Mucosa of descending colon (tissue), 3 donors: ENCODE data around the gene RAB4A. TPM values are rescaled to one million over a fixed set of nuclear protein-coding genes. Genes with fewer than 3 reads are reported as not detected.
A peak's percentile ranks its signal among the peaks of the same experiment; 100 is the strongest.

Source experiments
- ATAC-seq: fragments of 200-7000 bp; cut with Tn5 transposase; one replicate; pipeline ENCODE4 v1.9.1; 2020; ENCODE audit warnings: mild to moderate bottlenecking, moderate library complexity
- DNase-seq, 3 donors: peaks; one replicate each; pipeline ENCODE4 v3.0.0-alpha.2; 2020
- H3K36me3 ChIP-seq: fragments of 200-600 bp; one replicate; pipeline ENCODE4 v1.8.0; 2021; ENCODE audit warnings: low read depth, mild to moderate bottlenecking
- H3K4me1 ChIP-seq: fragments of 200-600 bp; one replicate; pipeline ENCODE4 v1.8.0; 2021; ENCODE audit warnings: low read depth, mild to moderate bottlenecking
- H3K4me3 ChIP-seq: fragments of 200-600 bp; one replicate; pipeline ENCODE4 v1.8.0; 2021; ENCODE audit warnings: mild to moderate bottlenecking
- H3K9me3 ChIP-seq: fragments of 200-600 bp; one replicate; pipeline ENCODE4 v1.8.0; 2021; ENCODE audit warnings: mild to moderate bottlenecking
- CTCF ChIP-seq: fragments of 200-600 bp; IDR thresholded peaks from one replicate; pipeline ENCODE4 v1.8.0; 2022; ENCODE audit warnings: antibody characterized with exemption, mild to moderate bottlenecking
- intact Hi-C, 2 donors: fragments of 100-400 bp; cut with DNase I in 1 of 2; cut with micrococcal nuclease in 1 of 2; formaldehyde crosslinking; loops; one replicate each; pipeline versions ENCODE4 v1.11.0 to v1.11.1; 2022; cut with DNase I, micrococcal nuclease
- total RNA-seq, 3 donors: library from RNA; stranded (reverse); fragmentation: NEBNext Ultra II Directional in 2 of 3; extraction: Animal tissue kit (Norgen Biotek cat#: 25700) in 2 of 3; gene quantifications; one replicate each; pipeline versions ENCODE4 v1.2.1 to v1.2.4, GENCODE V29; 2021 to 2023
- donor health status: DM: no; HTN: no; CAD: no; lungs with moderate emphysema.
- donor health status: DM: no; HTN: no; CAD: no.
- donor health status: DM: no; HTN: yes; CAD: no.

Gene RAB4A
- total RNA-seq, 3 donors from 2014 or later: 84.3 to 94.6 (median 88.0) TPM

GRCh38 chr1:229296541-229296941 is 25.6 kb downstream of the RAB4A start:
- Histone ChIP-seq H3K4me1 (no peaks in the 10 kb centered on the region), H3K36me3 (no peaks in the 10 kb centered on the region), H3K4me3 (no peak overlapping the region), H3K9me3 (no peaks in the 10 kb centered on the region)
- intact Hi-C loops: no loop called here
- no peak for TF ChIP-seq CTCF
- no peak for DNase-seq
- ATAC-seq: no peak

DNA sequence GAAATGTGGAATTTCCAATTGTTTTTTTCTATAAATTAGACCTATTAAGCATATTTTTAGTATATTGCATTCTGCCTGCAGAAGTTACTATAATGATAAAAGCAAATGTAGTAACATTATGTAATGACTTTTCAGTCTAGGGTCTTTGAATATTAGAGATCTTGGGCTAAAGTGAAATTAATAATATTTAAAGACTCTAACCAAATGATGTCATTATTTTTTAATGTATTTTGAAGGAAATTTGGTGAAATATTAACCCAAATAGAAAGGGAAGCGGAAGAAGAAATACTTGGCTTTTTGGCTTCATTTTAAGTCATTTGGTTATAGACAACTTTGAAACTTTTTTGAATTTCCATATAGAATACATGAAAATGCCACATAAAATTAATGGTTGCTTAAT is 26.8 kb downstream of the RAB4A start:
- Histone ChIP-seq H3K4me3 (no peak overlapping the region), H3K4me1 (no peaks in the 10 kb centered on the region), H3K9me3 (no peaks in the 10 kb centered on the region), H3K36me3 (no peaks in the 10 kb centered on the region)
- ATAC-seq: no peak
- TF ChIP-seq CTCF: no peak
- intact Hi-C loops: no loop called here
- DNase-seq: no peak

DNA sequence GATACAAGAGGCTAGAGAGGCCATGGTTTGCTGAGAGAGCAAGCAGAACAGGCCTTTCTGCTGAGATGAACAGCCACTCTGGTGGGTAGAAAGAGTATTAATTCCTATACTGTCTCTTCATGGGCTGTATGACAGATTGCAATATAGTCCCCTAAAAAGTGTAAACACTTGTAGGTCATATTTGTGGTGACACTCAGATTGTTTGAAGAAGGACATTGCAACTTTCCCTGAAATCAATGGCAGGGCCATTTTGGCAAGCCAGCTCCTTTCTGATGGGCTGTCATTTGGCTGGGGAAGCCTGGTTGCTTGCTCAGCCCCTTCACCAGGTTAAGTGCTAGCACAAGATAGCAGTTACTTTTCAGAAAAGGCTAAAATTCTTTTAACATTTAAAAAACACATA is 27.5 kb downstream of the RAB4A start:
- intact Hi-C loops: no loop called here
- no peaks in the 10 kb centered on the region for H3K4me1 ChIP-seq
- no peak for TF ChIP-seq CTCF
- H3K36me3 ChIP-seq: no peaks in the 10 kb centered on the region
- DNase-seq (no peak), ATAC-seq (no peak)
- no peak overlapping the region for H3K4me3 ChIP-seq
- H3K9me3 ChIP-seq: no peaks in the 10 kb centered on the region

GRCh38 chr1:229298887-229299503 is 28.1 kb downstream of the RAB4A start:
- TF ChIP-seq CTCF: no peak
- Histone ChIP-seq H3K9me3 (no peaks in the 10 kb centered on the region), H3K4me3 (no peak overlapping the region), H3K36me3 (no peaks in the 10 kb centered on the region), H3K4me1 (no peaks in the 10 kb centered on the region)
- ATAC-seq (peak; percentile 85), DNase-seq (no peak)
- intact Hi-C loops: no loop called here

GRCh38 chr1:229300099-229300757 is 29.3 kb downstream of the RAB4A start:
- Histone ChIP-seq H3K36me3 (no peaks in the 10 kb centered on the region), H3K4me1 (no peaks in the 10 kb centered on the region), H3K9me3 (no peaks in the 10 kb centered on the region), H3K4me3 (no peak overlapping the region)
- no peak for TF ChIP-seq CTCF
- intact Hi-C loops: no loop called here
- no peak for ATAC-seq
- DNase-seq: no peak
